Thyroid gland (tissue), 4 donors: Measurements from ENCODE around the gene TESK2.

ENCODE experiments used
- POLR2A ChIP-seq, 2 donors: fragments of 450-650 bp; IDR thresholded peaks; one replicate each; pipeline ENCODE4 v1.6.1; 2017; ENCODE audit warnings: antibody characterized with exemption in 2 of 2, mild to moderate bottlenecking in 2 of 2, moderate library complexity in 1 of 2
- TF ChIP-seq, protein P1 (sequence below), 6 experiments: fragments of 200-600 bp in 3 of 6; fragments of 450-650 bp in 3 of 6; sonication (generic) in 3 of 6; IDR thresholded peaks; one replicate each; pipeline ENCODE4 v1.5.1; 2016 to 2019; ENCODE audit warnings: antibody characterized with exemption in 6 of 6, mild to moderate bottlenecking in 2 of 6, inconsistent platforms in 1 of 6, moderate library complexity in 1 of 6

DNA sequence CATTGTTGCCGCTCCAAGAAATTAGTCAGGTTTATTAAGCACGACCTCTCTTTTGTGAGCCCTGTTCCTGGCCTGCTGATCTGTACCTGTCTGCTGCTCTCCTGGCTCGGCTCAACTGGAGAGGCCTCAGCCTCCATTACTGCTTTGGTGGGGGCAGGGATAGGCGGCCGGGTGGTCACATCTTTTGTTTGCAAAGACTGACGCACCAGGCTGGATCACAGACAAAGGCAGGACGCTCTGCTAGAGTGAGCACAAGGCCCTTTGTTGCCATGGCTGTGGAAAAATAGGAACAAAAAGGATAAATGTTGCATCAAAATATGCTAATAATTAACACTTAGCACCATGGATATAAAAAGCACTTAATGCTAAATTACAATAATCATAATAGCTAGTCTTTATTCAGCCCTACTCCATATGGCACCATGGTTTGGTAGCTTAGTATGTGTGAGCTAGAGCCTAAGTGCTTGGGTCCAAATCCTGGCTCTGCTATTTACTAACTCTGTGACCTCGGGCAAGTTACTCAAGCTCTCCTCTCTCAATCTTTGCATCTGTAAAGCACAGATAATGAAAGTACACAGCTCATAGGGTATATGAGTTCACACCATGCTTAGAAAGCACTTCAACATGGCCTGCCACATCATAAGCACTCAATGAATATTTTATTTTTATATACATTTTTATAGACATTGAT lies 193.2 kb downstream of the TESK2 start:
- TF ChIP-seq, protein P1, sequence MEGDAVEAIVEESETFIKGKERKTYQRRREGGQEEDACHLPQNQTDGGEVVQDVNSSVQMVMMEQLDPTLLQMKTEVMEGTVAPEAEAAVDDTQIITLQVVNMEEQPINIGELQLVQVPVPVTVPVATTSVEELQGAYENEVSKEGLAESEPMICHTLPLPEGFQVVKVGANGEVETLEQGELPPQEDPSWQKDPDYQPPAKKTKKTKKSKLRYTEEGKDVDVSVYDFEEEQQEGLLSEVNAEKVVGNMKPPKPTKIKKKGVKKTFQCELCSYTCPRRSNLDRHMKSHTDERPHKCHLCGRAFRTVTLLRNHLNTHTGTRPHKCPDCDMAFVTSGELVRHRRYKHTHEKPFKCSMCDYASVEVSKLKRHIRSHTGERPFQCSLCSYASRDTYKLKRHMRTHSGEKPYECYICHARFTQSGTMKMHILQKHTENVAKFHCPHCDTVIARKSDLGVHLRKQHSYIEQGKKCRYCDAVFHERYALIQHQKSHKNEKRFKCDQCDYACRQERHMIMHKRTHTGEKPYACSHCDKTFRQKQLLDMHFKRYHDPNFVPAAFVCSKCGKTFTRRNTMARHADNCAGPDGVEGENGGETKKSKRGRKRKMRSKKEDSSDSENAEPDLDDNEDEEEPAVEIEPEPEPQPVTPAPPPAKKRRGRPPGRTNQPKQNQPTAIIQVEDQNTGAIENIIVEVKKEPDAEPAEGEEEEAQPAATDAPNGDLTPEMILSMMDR (IDR thresholded peaks at IDR 0.05), result no peak
- no peak for TF ChIP-seq POLR2A (IDR thresholded peaks at IDR 0.05)
